HG02852 (cell line): ENCODE results near the gene HPSE2.

ENCODE experiments used
- ATAC-seq: cut with Tn5 transposase; IDR thresholded peaks from one replicate; pipeline ENCODE4 v1.9.1; 2021; ENCODE audit warnings: mild to moderate bottlenecking, moderate library complexity; ENCODE audit not compliant: unreplicated experiment

HPSE2 gene

GRCh38 chr10:98696516-98696915, 539.1 kb downstream of the HPSE2 start:
- ATAC-seq, result no peak

GRCh38 chr10:98694883-98695282, 540.8 kb downstream of the HPSE2 start:
- ATAC-seq, result no peak

- ATAC-seq, result no peak
Observed at GRCh38 chr10:98694014-98694413, 541.6 kb downstream of the HPSE2 start.

GRCh38 chr10:98687685-98688084, 548.0 kb downstream of the HPSE2 start:
- ATAC-seq, result no peak

GRCh38 chr10:98684019-98684899, 551.4 kb downstream of the HPSE2 start:
- no peak for ATAC-seq

GRCh38 chr10:98676895-98677294, 558.8 kb downstream of the HPSE2 start:
- no peak for ATAC-seq

GRCh38 chr10:98675902-98676301, 559.8 kb downstream of the HPSE2 start:
- no peak for ATAC-seq

- no peak for ATAC-seq
Observed at GRCh38 chr10:98673171-98673782, 562.4 kb downstream of the HPSE2 start.

GRCh38 chr10:98667081-98667480, 568.6 kb downstream of the HPSE2 start:
- ATAC-seq, result no peak

- no peak for ATAC-seq
Observed at GRCh38 chr10:98666276-98666675, 569.4 kb downstream of the HPSE2 start.

GRCh38 chr10:98664329-98665042, 571.2 kb downstream of the HPSE2 start:
- ATAC-seq, result peak; percentile 59

GRCh38 chr10:98659951-98660350, 575.7 kb downstream of the HPSE2 start:
- ATAC-seq, result no peak

- no peak for ATAC-seq
Observed at GRCh38 chr10:98655492-98655891, 580.2 kb downstream of the HPSE2 start.

- no peak for ATAC-seq
Observed at GRCh38 chr10:98649170-98649569, 586.5 kb downstream of the HPSE2 start.

- no peak for ATAC-seq
Observed at GRCh38 chr10:98646998-98647917, 588.4 kb downstream of the HPSE2 start.

- no peak for ATAC-seq
Observed at GRCh38 chr10:98644466-98644865, 591.2 kb downstream of the HPSE2 start.

GRCh38 chr10:98642281-98642680, 593.4 kb downstream of the HPSE2 start:
- no peak for ATAC-seq

- ATAC-seq, result no peak
Observed at GRCh38 chr10:98638920-98639319, 596.7 kb downstream of the HPSE2 start.

GRCh38 chr10:98636921-98637329, 598.7 kb downstream of the HPSE2 start:
- ATAC-seq, result no peak

- no peak for ATAC-seq
Observed at GRCh38 chr10:98632456-98633150, 603.0 kb downstream of the HPSE2 start.
